ENCODE results near the gene IL2RG. TPM values are rescaled to one million over a fixed set of nuclear protein-coding genes. Genes with fewer than 3 reads are reported as not detected.

IL2RG gene
- total RNA-seq, 1 experiment from 2014 or later, result not detected

GRCh38 chrX:71081330-71082123 is 29.9 kb downstream of the IL2RG start:
- H4K20me1 ChIP-seq (ENCODE audit: control insufficient read depth, insufficient read depth, insufficient read length), result no peaks in the 10 kb centered on the region
- no peak overlapping the region for H4K5ac ChIP-seq (ENCODE audit: insufficient read length, low read depth, low read length)
- no peak for DNase-seq

More at GRCh38 chrX:71081330-71082123, 29.9 kb downstream of the IL2RG start:
- Histone ChIP-seq H3K4me1 (ENCODE audit: insufficient read depth, low read length) (no peaks in the 10 kb centered on the region), H3K79me2 (ENCODE audit: insufficient read depth, low read length) (no peaks in the 10 kb centered on the region), H2BK12ac (ENCODE audit: insufficient read length, low read depth, low read length) (no peak overlapping the region), H3K18ac (ENCODE audit: insufficient read length, low read depth, low read length) (no peak overlapping the region), H3K4ac (ENCODE audit: low read depth, low read length) (no peak overlapping the region), H3K56ac (ENCODE audit: insufficient read length, low read depth, low read length) (no peak overlapping the region), H4K91ac (ENCODE audit: insufficient read length, low read depth, low read length) (no peak overlapping the region), H3K9me3 (ENCODE audit: control insufficient read depth, low read depth, low read length) (peaks cover 20% of the 10 kb centered on the region), H2AFZ (ENCODE audit: low read length) (no peak overlapping the region), H3K23me2 (ENCODE audit: insufficient read length, low read depth, low read length, poor library complexity, severe bottlenecking) (no peaks in the 10 kb centered on the region), H3K27me3 (ENCODE audit: insufficient read depth, low read length) (no peaks in the 10 kb centered on the region), H2BK120ac (ENCODE audit: low read depth, low read length, poor library complexity, severe bottlenecking) (no peak overlapping the region), H3K4me2 (ENCODE audit: insufficient read depth, insufficient read length, low read length) (no peak overlapping the region), H2BK5ac (ENCODE audit: insufficient read length, low read length) (no peak overlapping the region), H3K14ac (ENCODE audit: insufficient read depth, low read length) (no peak overlapping the region), H3K23ac (ENCODE audit: insufficient read length, low read depth, low read length) (no peak overlapping the region), H2BK20ac (ENCODE audit: low read depth, low read length, poor library complexity, severe bottlenecking) (no peak overlapping the region), H3K9ac (ENCODE audit: extremely low read depth, insufficient read length, low read length) (no peak overlapping the region), H3K79me1 (ENCODE audit: insufficient read depth, low read depth, low read length, poor library complexity, severe bottlenecking) (no peaks in the 10 kb centered on the region), H2BK15ac (ENCODE audit: low read depth, low read length) (no peak overlapping the region), H3T11ph (ENCODE audit: low read length) (no peak overlapping the region), H4K8ac (replicated peaks; ENCODE audit: insufficient read length, low read depth, low read length) (no peak overlapping the region), H3K27ac (ENCODE audit: insufficient read length, low read depth, low read length) (no peak overlapping the region), H2AK5ac (ENCODE audit: insufficient read length, low read length) (no peak overlapping the region)
- Mint-ChIP-seq H3K27ac (no peak overlapping the region), H3K27me3 (ENCODE audit: low read depth) (peaks cover 3% of the 10 kb centered on the region), H3K4me1 (no peaks in the 10 kb centered on the region), H3K36me3 (ENCODE audit: insufficient read depth in 1 of 3, low read depth in 3 of 3) (no peaks in the 10 kb centered on the region), H3K9me3 (peaks cover 42 to 52% of the 10 kb centered on the region in 2 experiments), H3K4me3 (no peak overlapping the region)
- WGBS (ENCODE audit: extremely low coverage, insufficient read length, low lambda C conversion rate), result no CpG with 5 or more reads among the region's 3 CpGs
- no peak for TF ChIP-seq CTCF (conservative IDR thresholded peaks at IDR 0.05)
